Gastrocnemius medialis (tissue), 4 donors: Measurements from ENCODE around the gene DCLRE1C.

Experiments used
- CTCF ChIP-seq, 5 experiments: fragments of 450-650 bp in 3 of 5; fragments of 200-600 bp in 2 of 5; sonication (generic) in 2 of 5; IDR thresholded peaks in 4 of 5; conservative IDR thresholded peaks in 1 of 5; 1 replicate in 4 of 5; 2 replicates in 1 of 5; pipeline ENCODE4 v1.5.1; 2016 to 2019; ENCODE audit warnings: antibody characterized with exemption in 5 of 5, mild to moderate bottlenecking in 3 of 5, moderate library complexity in 3 of 5
- POLR2A ChIP-seq, 2 donors: fragments of 450-650 bp; IDR thresholded peaks; one replicate each; pipeline ENCODE4 v1.6.1; 2017; ENCODE audit warnings: antibody characterized with exemption in 2 of 2, mild to moderate bottlenecking in 2 of 2, moderate library complexity in 2 of 2

GRCh38 chr10:14910953-14911352 lies 42.9 kb downstream of the DCLRE1C start:
- TF ChIP-seq CTCF (IDR thresholded peaks at IDR 0.05 in 4 of 5, conservative IDR thresholded peaks at IDR 0.05 in 1 of 5) (no peak), POLR2A (IDR thresholded peaks at IDR 0.05) (no peak)
